ENCODE measurements around the gene GIT2.

The GIT2 gene

DNA sequence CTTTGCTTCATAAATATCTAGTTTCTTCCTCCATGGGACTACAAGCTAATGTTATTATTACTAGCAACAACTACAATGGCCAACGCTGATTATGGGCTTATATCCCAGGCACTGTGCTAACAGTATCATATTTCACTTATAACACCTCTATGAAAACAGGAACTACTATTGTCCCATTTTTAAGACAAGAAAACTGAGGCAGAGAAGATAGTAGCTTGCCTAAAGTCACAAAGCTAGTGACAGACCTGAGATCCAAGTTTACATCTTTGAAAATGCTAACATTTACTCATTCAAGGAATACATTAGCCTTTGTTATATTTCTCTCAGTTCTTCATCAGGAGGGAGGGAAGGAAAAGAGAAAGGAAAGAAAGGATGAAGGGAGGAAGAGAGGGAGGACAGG lies 32.8 kb downstream of the GIT2 start:
- Histone ChIP-seq H3K4me3 (ENCODE audit: low read depth in 1 of 5, low read length in 5 of 5) (no peak overlapping the region), H3K27ac (ENCODE audit: low read depth, low read length) (no peak overlapping the region), H3K36me3 (ENCODE audit: control insufficient read depth in 5 of 5, insufficient read depth in 5 of 5, low read length in 5 of 5) (peaks cover 42 to 83% (median 73%) of the 10 kb centered on the region in 5 donors), H3K9ac (ENCODE audit: low read length in 5 of 5) (no peak overlapping the region), H3K4me1 (ENCODE audit: control insufficient read depth in 5 of 5, insufficient read depth in 5 of 5, low read length in 5 of 5) (no peaks in the 10 kb centered on the region), H3K27me3 (ENCODE audit: control insufficient read depth in 5 of 5, insufficient read depth in 4 of 5, low read length in 5 of 5) (no peaks in the 10 kb centered on the region), H3K9me3 (ENCODE audit: control insufficient read depth in 5 of 5, low read length in 5 of 5) (no peaks in the 10 kb centered on the region)

DNA sequence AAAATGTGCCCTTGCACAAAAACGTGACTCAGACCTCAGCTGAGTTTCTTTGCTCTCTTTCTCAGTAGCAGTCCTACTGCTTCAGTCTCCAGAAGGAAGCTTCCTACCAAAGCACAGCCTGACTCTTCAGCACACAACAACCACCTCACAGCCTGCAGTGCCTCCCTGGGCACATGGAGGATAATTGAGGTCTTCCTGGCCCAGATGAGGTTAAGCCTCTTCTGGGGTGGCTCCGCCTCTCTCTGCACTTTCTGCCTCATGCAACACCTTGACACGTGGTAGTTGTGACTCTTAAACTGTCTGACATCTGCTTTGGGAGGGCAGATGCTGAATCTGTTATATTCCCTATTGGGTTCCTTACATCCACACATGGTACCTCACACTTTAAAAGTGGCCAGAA lies 33.8 kb downstream of the GIT2 start:
- H3K9me3 ChIP-seq (ENCODE audit: control insufficient read depth in 5 of 5, low read length in 5 of 5): no peaks in the 10 kb centered on the region
- H3K4me1 ChIP-seq (ENCODE audit: control insufficient read depth in 5 of 5, insufficient read depth in 5 of 5, low read length in 5 of 5): no peaks in the 10 kb centered on the region
- no peak overlapping the region for H3K4me3 ChIP-seq (ENCODE audit: low read depth in 1 of 5, low read length in 5 of 5)
- peaks cover 40 to 82% (median 69%) of the 10 kb centered on the region in 5 donors for H3K36me3 ChIP-seq (ENCODE audit: control insufficient read depth in 5 of 5, insufficient read depth in 5 of 5, low read length in 5 of 5)
- no peaks in the 10 kb centered on the region for H3K27me3 ChIP-seq (ENCODE audit: control insufficient read depth in 5 of 5, insufficient read depth in 4 of 5, low read length in 5 of 5)
- no peak overlapping the region for H3K9ac ChIP-seq (ENCODE audit: low read length in 5 of 5)
- no peak overlapping the region for H3K27ac ChIP-seq (ENCODE audit: low read depth, low read length)

DNA sequence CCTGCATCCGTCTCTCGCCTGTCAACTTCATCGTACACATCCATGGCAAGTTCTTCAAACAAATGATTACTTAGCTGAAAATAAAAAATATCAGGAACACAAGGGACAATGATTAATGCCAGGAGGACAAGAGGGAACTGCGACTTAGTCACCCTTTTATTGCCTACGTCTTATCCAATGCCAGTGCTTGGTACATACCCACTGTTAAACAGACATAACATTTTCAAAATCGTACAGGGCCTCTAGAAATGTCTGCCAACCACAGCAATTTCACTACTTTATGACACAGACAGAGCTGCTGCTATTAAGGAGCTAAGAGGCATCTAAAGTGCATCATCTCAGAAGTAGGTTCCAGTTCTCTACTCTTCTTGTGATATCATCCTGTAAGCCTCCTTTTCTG lies 34.6 kb downstream of the GIT2 start:
- Histone ChIP-seq H3K9me3 (ENCODE audit: control insufficient read depth in 5 of 5, low read length in 5 of 5) (no peaks in the 10 kb centered on the region), H3K36me3 (ENCODE audit: control insufficient read depth in 5 of 5, insufficient read depth in 5 of 5, low read length in 5 of 5) (peaks cover 33 to 80% (median 72%) of the 10 kb centered on the region in 5 donors), H3K27ac (ENCODE audit: low read depth, low read length) (no peak overlapping the region), H3K4me1 (ENCODE audit: control insufficient read depth in 5 of 5, insufficient read depth in 5 of 5, low read length in 5 of 5) (no peaks in the 10 kb centered on the region), H3K27me3 (ENCODE audit: control insufficient read depth in 5 of 5, insufficient read depth in 4 of 5, low read length in 5 of 5) (no peaks in the 10 kb centered on the region), H3K4me3 (ENCODE audit: low read depth in 1 of 5, low read length in 5 of 5) (no peak overlapping the region), H3K9ac (ENCODE audit: low read length in 5 of 5) (no peak overlapping the region)

DNA sequence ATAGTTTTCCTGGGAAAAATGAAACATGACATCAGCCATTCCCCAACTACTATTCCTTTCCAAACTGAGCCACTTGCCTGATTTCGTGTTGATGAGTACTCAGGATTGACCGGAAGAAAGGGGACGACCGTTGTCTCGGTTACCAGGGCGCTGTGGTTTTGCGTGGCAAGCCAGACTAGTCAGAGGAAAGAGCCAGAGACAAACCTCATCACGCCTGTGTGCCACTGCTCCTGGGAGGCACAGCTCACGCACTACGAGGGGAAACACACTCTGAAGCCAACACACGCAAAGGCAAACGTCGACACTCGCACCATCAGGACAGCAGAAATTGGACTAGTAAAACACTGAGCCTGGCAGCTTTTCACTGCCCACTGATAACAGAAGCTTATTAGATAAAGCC lies 35.0 kb downstream of the GIT2 start:
- Histone ChIP-seq H3K9ac (ENCODE audit: low read length in 5 of 5) (no peak overlapping the region), H3K36me3 (ENCODE audit: control insufficient read depth in 5 of 5, insufficient read depth in 5 of 5, low read length in 5 of 5) (peaks cover 34 to 82% (median 74%) of the 10 kb centered on the region in 5 donors), H3K27ac (ENCODE audit: low read depth, low read length) (no peak overlapping the region), H3K4me3 (ENCODE audit: low read depth in 1 of 5, low read length in 5 of 5) (no peak overlapping the region), H3K4me1 (ENCODE audit: control insufficient read depth in 5 of 5, insufficient read depth in 5 of 5, low read length in 5 of 5) (no peaks in the 10 kb centered on the region), H3K9me3 (ENCODE audit: control insufficient read depth in 5 of 5, low read length in 5 of 5) (no peaks in the 10 kb centered on the region), H3K27me3 (ENCODE audit: control insufficient read depth in 5 of 5, insufficient read depth in 4 of 5, low read length in 5 of 5) (no peaks in the 10 kb centered on the region)

DNA sequence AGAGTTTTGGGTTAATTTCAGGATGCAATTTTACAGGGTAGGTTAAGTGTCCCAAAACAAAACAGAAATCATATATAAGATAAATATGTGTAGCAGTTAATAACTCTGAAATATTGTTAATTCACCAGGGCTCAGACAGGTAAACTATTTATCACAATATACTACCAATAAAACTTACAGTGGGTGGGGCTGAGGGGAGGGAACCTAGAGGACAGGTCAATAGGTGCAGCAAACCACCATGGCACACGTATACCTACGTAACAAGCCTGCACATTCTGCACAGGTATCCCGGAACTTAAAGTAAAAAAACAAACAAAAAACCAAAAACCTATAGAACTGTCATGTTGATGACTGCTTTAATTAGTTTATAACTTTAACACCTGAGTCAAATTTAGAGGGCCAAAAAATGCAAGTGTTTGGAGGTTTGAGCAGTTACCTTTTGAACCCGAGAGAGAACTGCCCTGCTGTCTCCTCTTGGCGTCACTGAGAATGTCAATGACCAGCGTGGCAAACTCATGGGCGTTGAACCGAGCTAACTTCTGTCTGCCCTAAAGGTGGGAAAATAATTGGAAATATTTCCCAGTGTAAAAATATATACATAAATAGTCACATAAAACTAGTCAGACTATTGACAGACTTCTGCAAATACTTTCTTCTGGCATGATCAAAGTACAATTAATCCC lies 36.6 kb downstream of the GIT2 start:
- no peak overlapping the region for H3K4me3 ChIP-seq (ENCODE audit: low read depth in 1 of 5, low read length in 5 of 5)
- no peak overlapping the region for H3K9ac ChIP-seq (ENCODE audit: low read length in 5 of 5)
- no peaks in the 10 kb centered on the region for H3K4me1 ChIP-seq (ENCODE audit: control insufficient read depth in 5 of 5, insufficient read depth in 5 of 5, low read length in 5 of 5)
- H3K36me3 ChIP-seq (ENCODE audit: control insufficient read depth in 5 of 5, insufficient read depth in 5 of 5, low read length in 5 of 5): peaks cover 31 to 82% (median 70%) of the 10 kb centered on the region in 5 donors
- no peaks in the 10 kb centered on the region for H3K9me3 ChIP-seq (ENCODE audit: control insufficient read depth in 5 of 5, low read length in 5 of 5)
- H3K27me3 ChIP-seq (ENCODE audit: control insufficient read depth in 5 of 5, insufficient read depth in 4 of 5, low read length in 5 of 5): no peaks in the 10 kb centered on the region
- no peak overlapping the region for H3K27ac ChIP-seq (ENCODE audit: low read depth, low read length)

DNA sequence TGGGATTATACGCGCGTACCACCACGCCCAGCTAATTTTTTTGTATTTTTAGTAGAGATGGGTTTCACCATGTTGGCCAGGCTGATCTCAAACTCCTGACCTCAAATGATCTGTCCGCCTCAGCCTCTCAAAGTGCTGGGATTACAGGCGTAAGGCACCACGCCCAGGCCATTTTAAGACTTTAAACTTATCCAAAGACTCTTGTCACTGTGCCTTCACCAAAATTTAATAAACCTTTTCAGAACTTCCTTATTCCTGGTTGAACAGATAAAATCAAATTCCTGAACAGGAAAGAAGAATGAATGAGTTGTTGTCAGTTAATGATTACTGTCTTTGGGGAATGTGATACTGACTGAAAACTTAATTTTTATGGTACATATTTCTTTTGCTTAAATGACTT lies 37.8 kb downstream of the GIT2 start:
- H3K4me1 ChIP-seq (ENCODE audit: control insufficient read depth in 5 of 5, insufficient read depth in 5 of 5, low read length in 5 of 5): no peaks in the 10 kb centered on the region
- H3K27me3 ChIP-seq (ENCODE audit: control insufficient read depth in 5 of 5, insufficient read depth in 4 of 5, low read length in 5 of 5): no peaks in the 10 kb centered on the region
- H3K36me3 ChIP-seq (ENCODE audit: control insufficient read depth in 5 of 5, insufficient read depth in 5 of 5, low read length in 5 of 5): peaks cover 26 to 81% (median 67%) of the 10 kb centered on the region in 5 donors
- no peak overlapping the region for H3K4me3 ChIP-seq (ENCODE audit: low read depth in 1 of 5, low read length in 5 of 5)
- H3K9me3 ChIP-seq (ENCODE audit: control insufficient read depth in 5 of 5, low read length in 5 of 5): no peaks in the 10 kb centered on the region
- H3K27ac ChIP-seq (ENCODE audit: low read depth, low read length): no peak overlapping the region
- no peak overlapping the region for H3K9ac ChIP-seq (ENCODE audit: low read length in 5 of 5)

DNA sequence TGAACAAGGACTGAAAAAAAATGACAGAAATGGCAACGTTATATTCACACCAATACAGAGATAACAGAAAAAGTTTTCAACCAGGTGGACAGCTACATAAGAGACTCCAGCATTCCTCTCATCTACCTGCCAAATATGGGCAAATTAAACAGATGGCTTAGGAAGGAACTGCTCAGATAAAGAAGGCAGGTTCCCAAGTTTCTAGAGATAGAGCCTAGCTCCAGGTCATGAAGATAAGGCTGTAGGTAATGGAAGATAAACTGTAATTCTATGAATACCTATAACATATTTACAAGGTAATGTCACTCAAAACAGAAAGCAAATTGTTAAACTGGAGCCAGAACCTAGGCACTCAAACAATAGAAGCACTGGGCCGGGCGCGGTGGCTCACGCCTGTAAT lies 42.5 kb downstream of the GIT2 start:
- Histone ChIP-seq H3K4me1 (ENCODE audit: control insufficient read depth in 5 of 5, insufficient read depth in 5 of 5, low read length in 5 of 5) (peaks cover 0 to 14% (median 3%) of the 10 kb centered on the region in 5 donors), H3K27me3 (ENCODE audit: control insufficient read depth in 5 of 5, insufficient read depth in 4 of 5, low read length in 5 of 5) (no peaks in the 10 kb centered on the region), H3K9ac (ENCODE audit: low read length in 5 of 5) (no peak overlapping the region), H3K9me3 (ENCODE audit: control insufficient read depth in 5 of 5, low read length in 5 of 5) (no peaks in the 10 kb centered on the region), H3K4me3 (ENCODE audit: low read depth in 1 of 5, low read length in 5 of 5) (no peak overlapping the region), H3K27ac (ENCODE audit: low read depth, low read length) (no peak overlapping the region), H3K36me3 (ENCODE audit: control insufficient read depth in 5 of 5, insufficient read depth in 5 of 5, low read length in 5 of 5) (peaks cover 27 to 81% (median 65%) of the 10 kb centered on the region in 5 donors)

DNA sequence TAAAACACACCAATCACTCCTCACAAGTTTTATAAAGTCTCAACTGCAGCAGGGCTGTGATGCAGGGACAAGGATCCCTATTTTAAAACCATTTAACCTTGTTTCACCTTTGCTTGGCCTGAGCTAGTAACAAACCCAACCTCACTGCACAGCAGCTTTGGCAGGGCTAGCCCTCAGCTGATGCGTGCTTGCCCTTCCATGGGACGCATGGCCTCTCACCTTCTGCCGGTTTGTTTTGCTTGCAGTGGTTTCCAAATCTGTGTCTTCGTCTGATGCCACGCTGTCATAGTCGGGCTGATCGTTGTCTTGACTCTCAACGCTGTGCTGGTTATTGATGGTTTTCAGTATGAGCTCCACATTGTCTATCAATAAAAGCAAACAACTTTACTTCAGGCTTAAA lies 43.3 kb downstream of the GIT2 start:
- no peaks in the 10 kb centered on the region for H3K9me3 ChIP-seq (ENCODE audit: control insufficient read depth in 5 of 5, low read length in 5 of 5)
- H3K4me1 ChIP-seq (ENCODE audit: control insufficient read depth in 5 of 5, insufficient read depth in 5 of 5, low read length in 5 of 5): peaks cover 0 to 21% (median 9%) of the 10 kb centered on the region in 5 donors
- no peak overlapping the region for H3K9ac ChIP-seq (ENCODE audit: low read length in 5 of 5)
- H3K27me3 ChIP-seq (ENCODE audit: control insufficient read depth in 5 of 5, insufficient read depth in 4 of 5, low read length in 5 of 5): no peaks in the 10 kb centered on the region
- no peak overlapping the region for H3K27ac ChIP-seq (ENCODE audit: low read depth, low read length)
- H3K36me3 ChIP-seq (ENCODE audit: control insufficient read depth in 5 of 5, insufficient read depth in 5 of 5, low read length in 5 of 5): peaks cover 24 to 80% (median 64%) of the 10 kb centered on the region in 5 donors
- no peak overlapping the region for H3K4me3 ChIP-seq (ENCODE audit: low read depth in 1 of 5, low read length in 5 of 5)

DNA sequence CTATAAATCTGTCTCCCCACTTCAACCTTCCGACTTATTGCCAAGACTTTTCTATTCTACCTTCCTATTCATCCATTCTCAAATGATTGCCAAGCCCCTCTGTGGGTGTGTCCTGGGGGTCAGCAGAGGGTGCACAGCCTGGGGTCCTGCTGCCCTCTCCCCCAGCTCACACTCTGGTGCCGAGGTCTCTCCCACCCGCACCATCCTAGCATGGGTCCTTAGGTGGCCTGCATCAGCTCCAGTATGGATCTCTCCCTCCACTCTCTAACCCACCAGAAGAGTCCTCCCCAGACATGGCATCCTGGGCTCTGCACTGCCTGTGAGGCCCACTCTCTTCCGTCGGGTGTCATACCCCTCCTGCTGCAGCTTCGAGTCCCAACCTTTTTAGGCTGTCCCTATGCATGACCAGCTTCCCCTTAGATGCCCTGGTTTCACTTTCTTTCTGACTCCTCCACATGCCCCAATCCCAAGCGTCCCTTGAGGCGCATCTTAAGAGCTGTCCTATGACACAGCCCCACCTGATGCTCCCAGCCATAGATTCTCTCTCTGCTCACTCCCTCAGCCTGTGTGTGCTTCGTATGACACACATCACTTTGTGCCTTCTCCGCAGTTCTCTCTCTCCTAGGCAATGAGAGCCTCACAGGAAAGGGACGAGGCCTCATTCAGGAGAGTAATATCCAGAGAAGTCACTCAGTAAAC lies 43.9 kb downstream of the GIT2 start:
- no peaks in the 10 kb centered on the region for H3K9me3 ChIP-seq (ENCODE audit: control insufficient read depth in 5 of 5, low read length in 5 of 5)
- no peaks in the 10 kb centered on the region for H3K27me3 ChIP-seq (ENCODE audit: control insufficient read depth in 5 of 5, insufficient read depth in 4 of 5, low read length in 5 of 5)
- H3K36me3 ChIP-seq (ENCODE audit: control insufficient read depth in 5 of 5, insufficient read depth in 5 of 5, low read length in 5 of 5): peaks cover 24 to 82% (median 65%) of the 10 kb centered on the region in 5 donors
- no peak overlapping the region for H3K4me3 ChIP-seq (ENCODE audit: low read depth in 1 of 5, low read length in 5 of 5)
- H3K4me1 ChIP-seq (ENCODE audit: control insufficient read depth in 5 of 5, insufficient read depth in 5 of 5, low read length in 5 of 5): peaks cover 0 to 27% (median 15%) of the 10 kb centered on the region in 5 donors
- no peak overlapping the region for H3K9ac ChIP-seq (ENCODE audit: low read length in 5 of 5)
- H3K27ac ChIP-seq (ENCODE audit: low read depth, low read length): no peak overlapping the region

DNA sequence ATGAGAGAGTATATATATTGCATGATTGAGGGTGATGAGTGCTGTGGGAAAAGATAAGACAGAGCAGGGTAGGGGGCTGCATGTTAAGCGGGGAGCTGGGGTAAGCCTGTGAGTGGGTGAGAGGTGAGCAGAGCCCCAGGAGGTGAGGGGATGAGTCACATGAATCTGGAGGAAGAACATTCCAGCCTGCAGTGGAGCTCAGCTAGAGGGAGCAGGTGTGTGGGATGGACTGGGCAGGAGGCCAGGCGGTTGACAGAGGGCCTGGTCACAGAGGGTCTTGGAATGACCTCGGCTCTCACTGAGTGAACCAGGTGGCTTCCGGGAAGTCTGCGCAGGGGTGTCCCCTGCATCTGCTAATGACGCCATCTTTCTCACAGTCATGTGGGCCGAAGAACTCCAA lies 44.4 kb downstream of the GIT2 start:
- no peak overlapping the region for H3K27ac ChIP-seq (ENCODE audit: low read depth, low read length)

More for the DNA sequence above, 44.4 kb downstream of the GIT2 start:
- peaks cover 0 to 33% (median 20%) of the 10 kb centered on the region in 5 donors for H3K4me1 ChIP-seq (ENCODE audit: control insufficient read depth in 5 of 5, insufficient read depth in 5 of 5, low read length in 5 of 5)
- no peak overlapping the region for H3K9ac ChIP-seq (ENCODE audit: low read length in 5 of 5)
- no peak overlapping the region for H3K4me3 ChIP-seq (ENCODE audit: low read depth in 1 of 5, low read length in 5 of 5)
- H3K9me3 ChIP-seq (ENCODE audit: control insufficient read depth in 5 of 5, low read length in 5 of 5): no peaks in the 10 kb centered on the region
- no peaks in the 10 kb centered on the region for H3K27me3 ChIP-seq (ENCODE audit: control insufficient read depth in 5 of 5, insufficient read depth in 4 of 5, low read length in 5 of 5)
- H3K36me3 ChIP-seq (ENCODE audit: control insufficient read depth in 5 of 5, insufficient read depth in 5 of 5, low read length in 5 of 5): peaks cover 24 to 83% (median 66%) of the 10 kb centered on the region in 5 donors
